PC-3 (cell line): ENCODE measurements around the gene SNTA1. TPM values are rescaled to one million over a fixed set of nuclear protein-coding genes. Genes with fewer than 3 reads are reported as not detected.

Experiments used
- ATAC-seq: fragments of 200-7000 bp; cut with Tn5 transposase; 2 replicates; pipeline ENCODE4 v1.9.1; 2020; ENCODE audit warnings: mild to moderate bottlenecking, moderate library complexity
- BruUV-seq: library from RNA; stranded (reverse); fragments of 400-500 nt; replicated peaks from 2 replicates; lab custom pipeline; 2021; lab: Mats Ljungman, UMichigan
- CTCF ChIA-PET: fragments of 300-600 bp; sonication (Branson Sonifier 250); formaldehyde crosslinking; loops from one replicate; lab custom pipeline; 2022; ENCODE audit warnings: antibody characterized with exemption; lab: Charles Lee
- POLR2A ChIA-PET: fragments of 300-600 bp; sonication (Branson Sonifier 250); formaldehyde crosslinking; loops from one replicate; lab custom pipeline; 2022; ENCODE audit warnings: antibody characterized with exemption; ENCODE audit not compliant: unreplicated experiment; lab: Charles Lee
- DNase-seq: peaks from one replicate; pipeline ENCODE4 v3.0.0-alpha.2; 2015
- H2AFZ ChIP-seq: fragments of 300-600 bp; sonication (generic); 2 replicates; pipeline ENCODE4 v1.6.0; 2016; ENCODE audit warnings: antibody characterized with exemption, low read length
- H3F3A ChIP-seq: fragments of 300-600 bp; sonication (generic); one replicate; pipeline ENCODE4 v1.6.0; 2017; ENCODE audit warnings: antibody characterized with exemption, low read length, control low read depth, mild to moderate bottlenecking; ENCODE audit not compliant: unreplicated experiment
- H3K27ac ChIP-seq: fragments of 300-600 bp; sonication (generic); 2 replicates; pipeline ENCODE4 v1.5.1; 2016; ENCODE audit warnings: mild to moderate bottlenecking, low read length
- H3K27me3 ChIP-seq: fragments of 300-600 bp; sonication (generic); 2 replicates; pipeline ENCODE4 v1.6.1; 2016; ENCODE audit warnings: low read length, mixed read lengths
- H3K36me3 ChIP-seq: fragments of 300-600 bp; sonication (generic); 2 replicates; pipeline ENCODE4 v1.6.1; 2016; ENCODE audit warnings: low read depth, mixed run types, low read length, mixed read lengths
- H3K4me1 ChIP-seq: fragments of 300-600 bp; sonication (generic); 2 replicates; pipeline ENCODE4 v1.5.1; 2016; ENCODE audit warnings: low read length; ENCODE audit not compliant: insufficient read depth
- H3K4me2 ChIP-seq: fragments of 300-600 bp; sonication (generic); 2 replicates; pipeline ENCODE4 v1.6.0; 2016; ENCODE audit warnings: low read length
- H3K4me3 ChIP-seq: fragments of 300-600 bp; sonication (generic); 2 replicates; pipeline ENCODE4 v1.5.1; 2016; ENCODE audit warnings: mild to moderate bottlenecking, low read length, mixed read lengths
- H3K79me2 ChIP-seq: fragments of 300-600 bp; sonication (generic); 2 replicates; pipeline ENCODE4 v1.6.1; 2017; ENCODE audit warnings: low read length, mixed read lengths
- H3K9ac ChIP-seq: fragments of 300-600 bp; sonication (generic); 2 replicates; pipeline ENCODE4 v1.6.0; 2016; ENCODE audit warnings: mild to moderate bottlenecking, low read length
- H3K9me2 ChIP-seq: fragments of 300-600 bp; sonication (generic); replicated peaks from 2 replicates; pipeline ENCODE4 v1.6.1; 2016; ENCODE audit warnings: mixed run types, low read length, mixed read lengths
- H3K9me3 ChIP-seq: fragments of 300-600 bp; sonication (generic); 2 replicates; pipeline ENCODE4 v1.6.1; 2016; ENCODE audit warnings: low read length, mixed read lengths
- H4K20me1 ChIP-seq: fragments of 300-600 bp; sonication (generic); 2 replicates; pipeline ENCODE4 v1.6.1; 2016; ENCODE audit warnings: low read length, mixed read lengths
- EZH2 ChIP-seq: fragments of 300-600 bp; sonication (generic); IDR thresholded peaks from one replicate; pipeline ENCODE4 v1.6.1; 2017; ENCODE audit warnings: antibody characterized with exemption, mild to moderate bottlenecking, low read length; ENCODE audit not compliant: unreplicated experiment
- EZH2phosphoT487 ChIP-seq: fragments of 300-600 bp; sonication (generic); IDR thresholded peaks from 2 replicates; pipeline ENCODE4 v1.6.1; 2018; ENCODE audit warnings: mild to moderate bottlenecking, antibody characterized with exemption, low read length, borderline replicate concordance
- intact Hi-C: fragments of 100-400 bp; cut with micrococcal nuclease; formaldehyde crosslinking; loops from 2 replicates; pipeline ENCODE4 v1.9.0; 2023
- total RNA-seq: library from RNA; depleted of rRNA; stranded (reverse); fragments of >200 nt; gene quantifications from 2 replicates; pipeline ENCODE4 v1.2.3, GENCODE V29; 2014
- TF ChIP-seq, protein P1 (sequence below): fragments of 300-600 bp; sonication (generic); conservative IDR thresholded peaks from 2 replicates; pipeline ENCODE4 v1.5.1; 2017; ENCODE audit warnings: antibody characterized with exemption, low read depth, mild to moderate bottlenecking, low read length

The SNTA1 gene
- total RNA-seq, 1 experiment from 2014 or later: 25.9 TPM

DNA sequence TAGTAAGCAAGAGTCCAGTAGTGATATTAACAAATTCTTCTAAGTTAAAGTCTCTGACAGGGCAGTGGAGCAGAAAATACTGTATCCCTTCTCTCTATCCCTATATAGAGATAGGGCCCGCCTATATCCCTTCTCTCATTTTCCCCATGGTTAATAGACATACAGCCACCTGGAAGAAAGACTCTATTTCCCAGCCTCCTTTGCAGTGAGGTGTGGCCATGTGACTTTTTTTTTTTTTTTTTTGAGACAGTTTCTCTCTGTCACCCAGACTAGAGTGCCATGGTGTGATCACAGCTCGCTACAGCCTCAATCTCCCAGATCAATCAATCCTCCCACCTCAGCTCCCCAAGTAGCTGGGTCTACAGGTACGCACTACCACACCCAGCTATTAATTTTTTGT, 25.5 kb downstream of the SNTA1 start:
- no peak overlapping the region for H2AFZ ChIP-seq
- no peak overlapping the region for H3K4me3 ChIP-seq
- H3K4me1 ChIP-seq: peaks cover 2% of the 10 kb centered on the region
- no peaks in the 10 kb centered on the region for H3K79me2 ChIP-seq
- H3K4me2 ChIP-seq: no peak overlapping the region
- ChIA-PET POLR2A (no interaction called here), CTCF (no interaction called here)
- H3K9ac ChIP-seq: no peak overlapping the region
- no peaks in the 10 kb centered on the region for H3F3A ChIP-seq
- intact Hi-C loops: loop anchor here (10.0 kb wide), 1 partner anchor 1823 kb away; no protein-coding TSS in a partner anchor
- DNase-seq (no peak), ATAC-seq (no peak)
- H3K9me3 ChIP-seq: no peaks in the 10 kb centered on the region
- no peaks in the 10 kb centered on the region for H3K27me3 ChIP-seq
- H3K9me2 ChIP-seq: no peaks in the 10 kb centered on the region
- H4K20me1 ChIP-seq: no peaks in the 10 kb centered on the region
- BruUV-seq: no TSS peak
- no peaks in the 10 kb centered on the region for H3K36me3 ChIP-seq
- TF ChIP-seq, protein P1, sequence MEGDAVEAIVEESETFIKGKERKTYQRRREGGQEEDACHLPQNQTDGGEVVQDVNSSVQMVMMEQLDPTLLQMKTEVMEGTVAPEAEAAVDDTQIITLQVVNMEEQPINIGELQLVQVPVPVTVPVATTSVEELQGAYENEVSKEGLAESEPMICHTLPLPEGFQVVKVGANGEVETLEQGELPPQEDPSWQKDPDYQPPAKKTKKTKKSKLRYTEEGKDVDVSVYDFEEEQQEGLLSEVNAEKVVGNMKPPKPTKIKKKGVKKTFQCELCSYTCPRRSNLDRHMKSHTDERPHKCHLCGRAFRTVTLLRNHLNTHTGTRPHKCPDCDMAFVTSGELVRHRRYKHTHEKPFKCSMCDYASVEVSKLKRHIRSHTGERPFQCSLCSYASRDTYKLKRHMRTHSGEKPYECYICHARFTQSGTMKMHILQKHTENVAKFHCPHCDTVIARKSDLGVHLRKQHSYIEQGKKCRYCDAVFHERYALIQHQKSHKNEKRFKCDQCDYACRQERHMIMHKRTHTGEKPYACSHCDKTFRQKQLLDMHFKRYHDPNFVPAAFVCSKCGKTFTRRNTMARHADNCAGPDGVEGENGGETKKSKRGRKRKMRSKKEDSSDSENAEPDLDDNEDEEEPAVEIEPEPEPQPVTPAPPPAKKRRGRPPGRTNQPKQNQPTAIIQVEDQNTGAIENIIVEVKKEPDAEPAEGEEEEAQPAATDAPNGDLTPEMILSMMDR: no peak
- TF ChIP-seq EZH2 (no peak), EZH2phosphoT487 (no peak)
- H3K27ac ChIP-seq: no peak overlapping the region

DNA sequence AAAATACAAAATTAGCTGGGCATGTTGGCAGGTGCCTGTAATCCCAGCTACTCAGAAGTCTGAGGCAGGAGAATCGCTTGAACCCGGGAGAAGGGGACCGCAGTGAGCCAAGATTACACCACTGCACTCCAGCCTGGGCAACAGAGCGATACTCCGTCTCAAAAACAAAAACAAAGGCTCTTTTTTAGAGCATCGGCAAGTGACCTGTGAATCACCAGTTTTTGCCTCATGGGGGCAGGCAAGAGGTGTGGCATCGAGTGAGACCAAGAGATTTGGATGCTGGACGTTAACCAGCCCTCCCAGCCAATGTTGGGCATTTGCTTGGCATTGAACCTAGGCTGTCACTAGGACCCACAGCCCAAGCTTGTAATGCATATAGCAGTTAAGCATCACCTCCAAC, 27.6 kb downstream of the SNTA1 start:
- Histone ChIP-seq H3K79me2 (no peaks in the 10 kb centered on the region), H3K36me3 (no peaks in the 10 kb centered on the region), H3K27me3 (no peaks in the 10 kb centered on the region), H4K20me1 (no peaks in the 10 kb centered on the region), H3K27ac (no peak overlapping the region), H2AFZ (no peak overlapping the region), H3K9me2 (no peaks in the 10 kb centered on the region), H3K9ac (no peak overlapping the region), H3K4me3 (no peak overlapping the region), H3F3A (no peaks in the 10 kb centered on the region), H3K4me2 (no peak overlapping the region), H3K4me1 (no peaks in the 10 kb centered on the region), H3K9me3 (no peaks in the 10 kb centered on the region)
- intact Hi-C loops: loop anchor here (10.0 kb wide), 1 partner anchor 1821 kb away; no protein-coding TSS in a partner anchor
- no TSS peak for BruUV-seq
- CTCF ChIA-PET: interaction anchor here (0.7 kb wide), 1 partner anchor 36 kb away, joined by 6 read pairs; no protein-coding TSS in a partner anchor
- POLR2A ChIA-PET: no interaction called here
- no peak for TF ChIP-seq EZH2
- no peak for TF ChIP-seq EZH2phosphoT487
- TF ChIP-seq, protein P1: peak; percentile 56
- peak; percentile 67 for ATAC-seq
- DNase-seq: peak; percentile 44

DNA sequence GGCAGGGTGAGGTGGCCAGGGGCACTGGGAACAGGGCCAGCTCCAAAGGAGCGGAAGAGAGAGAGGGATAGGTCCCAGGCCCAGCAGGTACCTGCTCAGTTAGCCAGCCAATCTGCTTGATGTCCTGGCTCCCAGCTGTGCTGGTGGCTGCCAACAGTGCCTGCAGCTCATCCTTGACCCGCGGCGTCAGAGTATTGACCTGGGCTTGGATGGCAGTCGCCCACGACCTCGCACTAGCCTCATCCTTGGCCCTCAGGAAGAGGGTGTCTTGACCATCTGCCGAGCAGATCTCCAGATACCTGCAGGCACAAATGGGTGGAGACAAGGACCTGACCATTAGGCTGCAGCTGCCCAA, 31.1 kb downstream of the SNTA1 start:
- H3K4me2 ChIP-seq: no peak overlapping the region
- H3K9me3 ChIP-seq: no peaks in the 10 kb centered on the region
- CTCF ChIA-PET: no interaction called here
- H3K4me1 ChIP-seq: no peaks in the 10 kb centered on the region
- intact Hi-C loops: loop anchor here (10.0 kb wide), 1 partner anchor 1818 kb away; no protein-coding TSS in a partner anchor
- POLR2A ChIA-PET: no interaction called here
- no peak overlapping the region for H2AFZ ChIP-seq
- H3K36me3 ChIP-seq: peaks cover 5% of the 10 kb centered on the region; the same call in 1 of the 2 replicates
- no peak overlapping the region for H3K9ac ChIP-seq
- H3K79me2 ChIP-seq: no peaks in the 10 kb centered on the region
- no peak overlapping the region for H3K4me3 ChIP-seq
- no peaks in the 10 kb centered on the region for H4K20me1 ChIP-seq
- no peaks in the 10 kb centered on the region for H3F3A ChIP-seq
- ATAC-seq (no peak), DNase-seq (no peak)
- TF ChIP-seq, protein P1: no peak
- H3K27me3 ChIP-seq: no peaks in the 10 kb centered on the region
- H3K27ac ChIP-seq: no peak overlapping the region
- H3K9me2 ChIP-seq: no peaks in the 10 kb centered on the region
- no TSS peak for BruUV-seq
